ENCODE data around the gene RALGPS2. TPM values are rescaled to one million over a fixed set of nuclear protein-coding genes. Genes with fewer than 3 reads are reported as not detected.

Gene RALGPS2
- total and polyA plus RNA-seq, 9 of the 15 experiments (the other 6 are each of a cell fraction or from before 2014, with no cell fraction given): 0.28 to 6.5 (median 2.6) TPM

GRCh38 chr1:178937695-178938094 lies 212.7 kb downstream of the RALGPS2 start:
- CTCF ChIA-PET (ENCODE audit: low intra/inter-chr PET ratio): no interaction called here
- no peak overlapping the region for H2AFZ ChIP-seq (ENCODE audit: low read depth, low read length)
- H3K27me3 ChIP-seq (ENCODE audit: control insufficient read depth in 2 of 2, insufficient read depth in 2 of 2, low read length in 2 of 2): peaks cover 42 to 47% of the 10 kb centered on the region in 2 experiments
- H3K27ac ChIP-seq (ENCODE audit: extremely low read depth, low read depth, low read length): no peak overlapping the region
- intact Hi-C loops (cut with micrococcal nuclease): no loop called here
- DNase-seq (ENCODE audit: extremely low read depth in 1 of 4, low spot score in 3 of 4) (no peak), FAIRE-seq (no peak), ATAC-seq (no peak)
- no peaks in the 10 kb centered on the region for H3K9me1 ChIP-seq (ENCODE audit: control insufficient read depth, insufficient read depth, low read length)
- no peak overlapping the region for H3K4me3 ChIP-seq
- POLR2A ChIA-PET: interaction anchor here (0.6 kb wide), 1 partner anchor 17 kb away, joined by 3 read pairs; no protein-coding TSS in a partner anchor
- no peaks in the 10 kb centered on the region for H3K9me3 ChIP-seq (replicated peaks; ENCODE audit: control insufficient read depth, insufficient read depth, low read depth, low read length)
- H3K9ac ChIP-seq (ENCODE audit: insufficient read depth in 1 of 2, low read depth in 2 of 2, low read length in 2 of 2): no peak overlapping the region
- 3% methylated on average over 5 of the region's 5 CpGs for WGBS (ENCODE audit: insufficient coverage, low coverage, missing lambda C conversion rate)
- in situ Hi-C loops (cut with MboI): no loop called here
- H3K4me1 ChIP-seq (replicated peaks in 1 of 2; ENCODE audit: control insufficient read depth in 2 of 2, insufficient read depth in 2 of 2, low read length in 2 of 2): no peaks in the 10 kb centered on the region
- no TSS peak for BruUV-seq (replicated peaks)
- no peaks in the 10 kb centered on the region for H3K79me2 ChIP-seq (ENCODE audit: control insufficient read depth, insufficient read depth, low read length)
- no peaks in the 10 kb centered on the region for H3K36me3 ChIP-seq (ENCODE audit: control insufficient read depth, insufficient read depth, low read length)
- H4K20me1 ChIP-seq (replicated peaks; ENCODE audit: control insufficient read depth, insufficient read depth, low read length): no peaks in the 10 kb centered on the region
- no peak overlapping the region for H3K4me2 ChIP-seq (ENCODE audit: insufficient read depth, low read length)
- TF ChIP-seq ZNF699 (CRISPR knock-in tag; IDR thresholded peaks at IDR 0.05; ENCODE audit: insufficient replicate concordance) (no peak), HSF4 (CRISPR knock-in tag; IDR thresholded peaks at IDR 0.05; ENCODE audit: borderline replicate concordance) (no peak), MEIS2 (IDR thresholded peaks at IDR 0.05; ENCODE audit: partially characterized antibody) (no peak), IRF2 (CRISPR knock-in tag; IDR thresholded peaks at IDR 0.05) (no peak), NFATC3 (IDR thresholded peaks at IDR 0.05) (no peak), PBX2 (CRISPR knock-in tag; IDR thresholded peaks at IDR 0.05; ENCODE audit: low read depth) (no peak), PBX2 (tag; conservative IDR thresholded peaks at IDR 0.05; ENCODE audit: low read depth) (peak; percentile 38; the same call in 1 of the 2 replicates), RFX1 (IDR thresholded peaks at IDR 0.05) (no peak), ILF3 (IDR thresholded peaks at IDR 0.05; ENCODE audit: borderline replicate concordance) (no peak)
